ENCODE measurements around the gene FOXP1.

DNA sequence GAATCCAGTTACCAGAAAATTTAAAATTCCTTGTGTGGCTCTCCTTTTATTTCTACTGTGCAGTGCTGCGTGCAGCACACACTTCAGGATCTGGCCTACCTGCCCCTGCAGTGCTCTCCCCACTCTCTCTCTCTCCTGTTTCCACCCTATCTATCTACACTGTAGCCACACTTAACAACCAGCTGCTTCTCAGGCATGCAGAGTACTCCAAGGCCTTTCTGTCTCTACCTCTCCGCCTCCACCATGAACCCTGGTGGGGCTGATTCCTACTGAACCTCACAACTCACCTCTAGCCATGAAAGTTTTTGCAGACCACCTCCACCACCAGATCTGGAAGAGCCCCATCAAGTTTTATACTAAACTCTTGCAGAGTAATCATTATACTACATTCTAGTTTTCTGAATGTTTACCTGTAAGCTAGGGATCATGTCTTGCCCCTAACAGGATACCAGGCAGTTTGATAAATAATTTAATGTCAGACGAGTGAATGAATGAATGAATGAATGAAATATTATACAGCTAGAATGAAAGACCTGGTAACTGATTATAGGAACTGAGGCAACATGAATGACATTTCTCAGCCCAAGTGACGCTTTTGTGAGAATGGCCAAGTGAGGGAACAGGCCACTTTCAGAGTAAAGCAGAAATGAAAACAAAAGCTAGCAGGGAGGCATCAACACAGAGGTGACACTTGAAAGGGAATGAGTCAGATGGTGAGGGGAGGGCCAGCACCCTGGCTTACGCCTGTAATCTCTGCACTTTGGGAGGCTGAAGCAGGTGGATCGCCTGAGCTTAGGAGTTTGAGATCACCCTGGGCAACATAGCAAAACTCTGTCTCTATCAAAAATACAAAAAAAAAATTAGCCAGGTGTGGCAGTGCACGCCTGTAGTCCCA lies 363.5 kb downstream of the FOXP1 start:
- TF ChIP-seq EZH2phosphoT487 (IDR thresholded peaks at IDR 0.05; ENCODE audit: low read depth, severe bottlenecking, unreplicated experiment) (no peak), CTCF (IDR thresholded peaks at IDR 0.05; ENCODE audit: poor library complexity) (no peak)
